ENCODE results near the gene NLRP9.

NLRP9 gene

GRCh38 chr19:55658846-55659459 is 79.2 kb downstream of the NLRP9 start:
- H3K4me3 ChIP-seq (ENCODE audit: low read depth, low read length), result no peak overlapping the region
- TF ChIP-seq CTCF (conservative IDR thresholded peaks at IDR 0.05; ENCODE audit: low read depth, low read length), result no peak
- DNase-seq (ENCODE audit: low read depth), result no peak

Data from choroid plexus epithelial cell (primary cell).